PC-9 (cell line): ENCODE results near the gene SLC22A12. TPM values are rescaled to one million over a fixed set of nuclear protein-coding genes. Genes with fewer than 3 reads are reported as not detected.

ENCODE experiments used
- BruUV-seq: library from RNA; stranded (reverse); fragments of 400-500 nt; replicated peaks from 2 replicates; lab custom pipeline; 2021; lab: Mats Ljungman, UMichigan
- CTCF ChIA-PET: fragments of 300-600 bp; sonication (Branson Sonifier 250); formaldehyde crosslinking; loops from one replicate; lab custom pipeline; 2022; ENCODE audit warnings: antibody characterized with exemption; lab: Charles Lee
- POLR2A ChIA-PET: fragments of 300-600 bp; sonication (Branson Sonifier 250); formaldehyde crosslinking; loops from one replicate; lab custom pipeline; 2022; ENCODE audit warnings: antibody characterized with exemption; ENCODE audit not compliant: unreplicated experiment; lab: Charles Lee
- DNase-seq, 2 experiments: peaks; one replicate each; pipeline versions ENCODE4 v3.0.0 to v3.0.0-alpha.2; 2015 to 2022; ENCODE audit warnings: mixed read lengths in 1 of 2
- H2AFZ ChIP-seq: fragments of 200-600 bp; sonication (generic); 2 replicates; pipeline ENCODE4 v1.8.1; 2017; ENCODE audit warnings: antibody characterized with exemption
- H3F3A ChIP-seq: fragments of 200-600 bp; sonication (generic); 2 replicates; pipeline ENCODE4 v1.8.1; 2017; ENCODE audit warnings: antibody characterized with exemption, mild to moderate bottlenecking, low read depth; ENCODE audit not compliant: insufficient read depth
- H3K27ac ChIP-seq: fragments of 200-600 bp; sonication (generic); 2 replicates; pipeline ENCODE4 v1.6.1; 2016; ENCODE audit warnings: mixed run types
- H3K27me3 ChIP-seq: fragments of 200-600 bp; sonication (generic); 2 replicates; pipeline ENCODE4 v1.6.1; 2016; ENCODE audit warnings: low read depth, mixed run types; ENCODE audit not compliant: insufficient read depth
- H3K36me3 ChIP-seq: fragments of 200-600 bp; sonication (generic); 2 replicates; pipeline ENCODE4 v1.6.1; 2016; ENCODE audit warnings: low read depth, mixed run types
- H3K4me1 ChIP-seq: fragments of 200-600 bp; sonication (generic); replicated peaks from 2 replicates; pipeline ENCODE4 v1.6.1; 2016; ENCODE audit warnings: mixed run types; ENCODE audit not compliant: insufficient read depth
- H3K4me2 ChIP-seq: fragments of 200-600 bp; sonication (generic); 2 replicates; pipeline ENCODE4 v1.6.1; 2017; ENCODE audit warnings: mixed run types
- H3K4me3 ChIP-seq: fragments of 200-600 bp; sonication (generic); 2 replicates; pipeline ENCODE4 v1.6.1; 2016; ENCODE audit warnings: mixed run types
- H3K79me2 ChIP-seq: fragments of 200-600 bp; sonication (generic); 2 replicates; pipeline ENCODE4 v1.6.1; 2017; ENCODE audit warnings: low read depth, mixed run types
- H3K9me2 ChIP-seq: fragments of 200-600 bp; sonication (generic); 2 replicates; pipeline ENCODE4 v1.8.1; 2017; ENCODE audit warnings: mild to moderate bottlenecking; ENCODE audit not compliant: insufficient read depth
- H3K9me3 ChIP-seq: fragments of 200-600 bp; sonication (generic); 2 replicates; pipeline ENCODE4 v1.8.1; 2016; ENCODE audit warnings: low read depth; ENCODE audit not compliant: insufficient read depth
- H4K20me1 ChIP-seq: fragments of 200-600 bp; sonication (generic); 2 replicates; pipeline ENCODE4 v1.8.1; 2017; ENCODE audit not compliant: insufficient read depth
- CTCF ChIP-seq: fragments of 200-600 bp; sonication (generic); conservative IDR thresholded peaks from 2 replicates; pipeline ENCODE4 v1.6.1; 2017; ENCODE audit warnings: mixed run types, antibody characterized with exemption, mild to moderate bottlenecking, moderate library complexity
- EZH2 ChIP-seq: fragments of 200-600 bp; sonication (generic); IDR thresholded peaks from 2 replicates; pipeline ENCODE4 v1.8.0; 2017; ENCODE audit warnings: antibody characterized with exemption, low read depth
- intact Hi-C: fragments of 100-400 bp; cut with micrococcal nuclease; formaldehyde crosslinking; loops from one replicate; pipeline ENCODE4 v1.10.0; 2022; ENCODE audit not compliant: unreplicated experiment
- total RNA-seq: library from RNA; stranded (reverse); gene quantifications from 2 replicates; pipeline ENCODE4 v1.2.3, GENCODE V29; 2021

Gene SLC22A12
- total RNA-seq, 1 experiment from 2014 or later: not detected

GRCh38 chr11:64564947-64565889 lies 25.8 kb upstream of the SLC22A12 start:
- H3K4me3 ChIP-seq: no peak overlapping the region
- DNase-seq: no peak
- intact Hi-C loops: no loop called here
- no TSS peak for BruUV-seq
- POLR2A ChIA-PET: no interaction called here
- H3K9me3 ChIP-seq: no peaks in the 10 kb centered on the region
- peaks cover 11% of the 10 kb centered on the region for H3K4me1 ChIP-seq
- TF ChIP-seq EZH2 (no peak), CTCF (no peak)
- no peak overlapping the region for H3K27ac ChIP-seq
- no peaks in the 10 kb centered on the region for H4K20me1 ChIP-seq
- H2AFZ ChIP-seq: no peak overlapping the region
- H3K79me2 ChIP-seq: no peaks in the 10 kb centered on the region
- H3K9me2 ChIP-seq: no peaks in the 10 kb centered on the region
- H3F3A ChIP-seq: peaks cover 8% of the 10 kb centered on the region; the same call in 1 of the 2 replicates
- H3K4me2 ChIP-seq: peak overlapping the region; percentile 76; the same call in 1 of the 2 replicates
- H3K27me3 ChIP-seq: no peaks in the 10 kb centered on the region
- CTCF ChIA-PET: interaction anchor here (0.6 kb wide), 1 partner anchor 115 kb away, joined by 4 read pairs; no protein-coding TSS in a partner anchor
- H3K36me3 ChIP-seq: no peaks in the 10 kb centered on the region

- peak overlapping the region; percentile 76 for H3K4me2 ChIP-seq
- CTCF ChIA-PET: interaction anchor here (0.6 to 1.0 kb wide), 4 partner anchors 19 to 122 kb away, joined by 3 to 9 read pairs (median 4); no protein-coding TSS in a partner anchor
- peak; percentile 82 to 89 for DNase-seq
- peak overlapping the region; percentile 46 for H3K4me3 ChIP-seq
- H3K27ac ChIP-seq: peak overlapping the region; percentile 45; the same call in 1 of the 2 replicates
- TSS peak; percentile 91 for BruUV-seq
- POLR2A ChIA-PET: interaction anchor here (0.7 to 0.9 kb wide), 2 partner anchors 248 to 745 kb away, joined by 5 to 10 read pairs; partner anchors contain the start of gene PRDX5
- H3K79me2 ChIP-seq: no peaks in the 10 kb centered on the region
- no peaks in the 10 kb centered on the region for H3K9me3 ChIP-seq
- intact Hi-C loops: no loop called here
- peaks cover 11% of the 10 kb centered on the region for H3K4me1 ChIP-seq
- H3K36me3 ChIP-seq: no peaks in the 10 kb centered on the region
- TF ChIP-seq EZH2 (no peak), CTCF (no peak)
- no peaks in the 10 kb centered on the region for H3K27me3 ChIP-seq
- H3K9me2 ChIP-seq: no peaks in the 10 kb centered on the region
- peaks cover 8% of the 10 kb centered on the region; the same call in 1 of the 2 replicates for H3F3A ChIP-seq
- H2AFZ ChIP-seq: peak overlapping the region; percentile 59; the same call in 1 of the 2 replicates
- H4K20me1 ChIP-seq: no peaks in the 10 kb centered on the region
Measured at GRCh38 chr11:64566042-64566914, 24.7 kb upstream of the SLC22A12 start.
